ENCODE results near the gene CXorf65. TPM values are rescaled to one million over a fixed set of nuclear protein-coding genes. Genes with fewer than 3 reads are reported as not detected.

Gene CXorf65
- total RNA-seq, 4 donors from 2014 or later, result not detected

DNA sequence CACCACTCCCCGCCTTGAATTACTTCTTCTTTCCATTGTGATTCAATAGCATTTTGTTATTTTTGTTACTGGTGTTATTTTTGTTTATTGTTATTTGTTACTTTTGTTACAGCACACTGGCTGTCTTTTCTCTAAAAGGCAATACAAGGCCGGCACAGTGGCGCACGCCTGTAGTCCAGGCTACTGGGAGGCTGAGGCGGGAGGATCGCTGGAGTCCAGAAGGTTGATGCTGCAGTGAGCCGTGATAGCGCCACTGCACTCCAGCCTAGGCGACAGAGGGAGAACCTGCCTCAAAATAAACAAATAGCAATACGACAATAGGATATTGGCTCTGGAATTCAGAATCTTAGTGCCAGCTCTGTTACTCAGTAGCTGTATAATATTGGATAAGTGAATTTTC lies 10.8 kb upstream of the CXorf65 start:
- Histone ChIP-seq H3K27me3 (no peaks in the 10 kb centered on the region), H3K9me3 (no peaks in the 10 kb centered on the region), H3K36me3 (peaks cover 9 to 10% of the 10 kb centered on the region in 2 donors), H3K4me1 (peaks cover 5 to 7% of the 10 kb centered on the region in 2 donors), H3K27ac (no peak overlapping the region), H3K4me3 (replicated peaks in 1 of 3) (no peak overlapping the region)
- 81 to 83% methylated on average over 10 of the region's 10 CpGs for whole genome bisulfite sequencing, 2 donors
- TF ChIP-seq, protein P1, sequence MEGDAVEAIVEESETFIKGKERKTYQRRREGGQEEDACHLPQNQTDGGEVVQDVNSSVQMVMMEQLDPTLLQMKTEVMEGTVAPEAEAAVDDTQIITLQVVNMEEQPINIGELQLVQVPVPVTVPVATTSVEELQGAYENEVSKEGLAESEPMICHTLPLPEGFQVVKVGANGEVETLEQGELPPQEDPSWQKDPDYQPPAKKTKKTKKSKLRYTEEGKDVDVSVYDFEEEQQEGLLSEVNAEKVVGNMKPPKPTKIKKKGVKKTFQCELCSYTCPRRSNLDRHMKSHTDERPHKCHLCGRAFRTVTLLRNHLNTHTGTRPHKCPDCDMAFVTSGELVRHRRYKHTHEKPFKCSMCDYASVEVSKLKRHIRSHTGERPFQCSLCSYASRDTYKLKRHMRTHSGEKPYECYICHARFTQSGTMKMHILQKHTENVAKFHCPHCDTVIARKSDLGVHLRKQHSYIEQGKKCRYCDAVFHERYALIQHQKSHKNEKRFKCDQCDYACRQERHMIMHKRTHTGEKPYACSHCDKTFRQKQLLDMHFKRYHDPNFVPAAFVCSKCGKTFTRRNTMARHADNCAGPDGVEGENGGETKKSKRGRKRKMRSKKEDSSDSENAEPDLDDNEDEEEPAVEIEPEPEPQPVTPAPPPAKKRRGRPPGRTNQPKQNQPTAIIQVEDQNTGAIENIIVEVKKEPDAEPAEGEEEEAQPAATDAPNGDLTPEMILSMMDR (IDR thresholded peaks at IDR 0.05), result no peak
- no peak for TF ChIP-seq POLR2A (IDR thresholded peaks at IDR 0.05)
- intact Hi-C loops (cut with DNase I), result no loop called here
- no peak for DNase-seq

DNA sequence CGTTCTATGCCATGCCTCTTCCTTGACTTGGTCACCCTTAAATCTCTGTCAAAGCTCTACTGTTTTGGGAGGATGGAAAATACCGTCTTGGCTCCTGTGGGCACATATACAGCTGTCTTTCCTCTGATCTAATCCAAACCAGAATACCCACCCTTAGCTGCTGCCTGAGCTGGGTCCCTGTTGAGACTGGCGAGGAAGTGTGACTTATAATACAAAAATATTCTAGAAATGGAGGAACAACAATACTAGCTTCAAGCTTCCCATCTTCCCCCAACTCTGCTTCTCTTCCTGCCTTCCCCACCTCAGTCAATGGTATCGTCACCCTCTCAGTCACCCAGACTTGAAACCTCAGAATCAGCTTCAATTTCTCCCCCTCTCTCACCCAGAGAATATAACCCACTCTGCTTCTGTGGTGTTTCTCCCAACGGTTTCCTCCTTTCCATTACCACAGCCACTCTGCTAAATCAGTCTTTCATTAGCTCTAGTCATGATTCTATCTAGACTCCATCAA lies 5.4 kb upstream of the CXorf65 start:
- Histone ChIP-seq H3K4me1 (no peaks in the 10 kb centered on the region), H3K27me3 (no peaks in the 10 kb centered on the region), H3K9me3 (no peaks in the 10 kb centered on the region), H3K27ac (no peak overlapping the region), H3K4me3 (replicated peaks in 1 of 3) (no peak overlapping the region), H3K36me3 (no peaks in the 10 kb centered on the region)
- 70 to 85% methylated on average over 5 of the region's 5 CpGs for WGBS, 2 donors
- intact Hi-C loops (cut with DNase I), result no loop called here
- TF ChIP-seq, protein P1 (IDR thresholded peaks at IDR 0.05), result no peak
- no peak for TF ChIP-seq POLR2A (IDR thresholded peaks at IDR 0.05)
- DNase-seq, result no peak

DNA sequence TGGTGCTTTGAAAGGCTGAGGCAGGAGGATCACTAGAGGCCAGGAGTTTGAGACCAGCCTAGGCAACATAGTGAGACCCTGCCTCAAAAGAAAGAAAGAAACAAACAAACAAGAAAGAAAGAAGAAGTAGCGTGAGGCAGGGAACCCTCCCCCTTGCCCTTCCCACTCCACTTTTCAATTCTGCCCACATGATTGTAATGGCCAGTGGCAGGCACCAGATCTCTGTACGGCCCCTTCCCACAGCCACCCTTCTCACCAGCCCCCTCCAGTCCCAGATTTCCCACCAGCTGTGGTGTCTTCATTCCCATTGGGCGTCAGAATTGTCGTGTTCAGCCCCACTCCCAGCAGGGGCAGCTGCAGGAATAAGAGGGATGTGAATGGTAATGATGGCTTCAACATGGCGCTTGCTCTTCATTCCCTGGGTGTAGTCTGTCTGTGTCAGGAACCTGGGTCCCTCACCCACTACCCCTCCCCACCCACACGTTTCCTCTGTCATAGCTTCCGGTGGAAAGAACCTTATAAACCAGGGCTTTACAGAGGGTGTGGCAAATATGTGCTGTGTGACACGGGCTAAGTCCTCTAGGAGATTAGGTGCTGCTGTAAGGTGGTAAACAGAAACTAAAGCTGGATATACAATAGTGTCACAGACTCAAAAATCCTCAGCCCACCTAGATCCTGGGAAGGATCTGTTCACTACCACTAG lies 4.8 kb upstream of the CXorf65 start, which contains the start of gene IL2RG:
Gene IL2RG (minus strand): TSS at position 437 of the 703 bp plus-strand sequence. CDS start 38 bp downstream, at position 399.
- H3K27me3 ChIP-seq, result no peaks in the 10 kb centered on the region
- H3K36me3 ChIP-seq, result no peaks in the 10 kb centered on the region
- intact Hi-C loops (cut with DNase I), result no loop called here
- 58 to 67% methylated on average over 7 to 8 of the region's 8 CpGs for WGBS, 2 donors
- no peak within 1 kb of the TSS for H3K27ac ChIP-seq
- no peak within 1 kb of the TSS for H3K4me3 ChIP-seq (replicated peaks in 1 of 3)
- H3K9me3 ChIP-seq, result no peaks in the 10 kb centered on the region
- DNase-seq, result peak in 1 of 2 donors; percentile 10
- TF ChIP-seq POLR2A (IDR thresholded peaks at IDR 0.05), result no peak
- TF ChIP-seq, protein P1 (IDR thresholded peaks at IDR 0.05), result no peak
- H3K4me1 ChIP-seq, result no peaks in the 10 kb centered on the region

DNA sequence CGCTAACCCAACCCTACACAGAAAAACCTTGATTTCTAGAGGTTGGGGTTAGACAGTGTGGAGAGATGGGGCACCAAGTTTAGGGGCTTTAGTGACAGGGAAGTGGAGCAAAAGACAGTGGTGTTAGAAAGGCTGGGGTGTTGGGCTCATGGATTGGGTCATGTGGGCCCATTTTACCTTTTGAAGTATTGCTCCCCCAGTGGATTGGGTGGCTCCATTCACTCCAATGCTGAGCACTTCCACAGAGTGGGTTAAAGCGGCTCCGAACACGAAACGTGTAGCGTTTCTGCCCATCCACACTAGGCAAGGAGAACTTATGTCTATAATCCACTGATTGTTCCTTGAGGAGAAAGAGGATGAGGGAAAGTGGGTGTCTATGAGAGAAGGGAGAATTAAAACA lies 2.5 kb upstream of the CXorf65 start:
- no peak overlapping the region for H3K27ac ChIP-seq
- intact Hi-C loops (cut with DNase I), result no loop called here
- H3K36me3 ChIP-seq, result no peaks in the 10 kb centered on the region
- H3K4me1 ChIP-seq, result no peaks in the 10 kb centered on the region
- WGBS, 2 donors, result 92 to 98% methylated on average over 6 of the region's 6 CpGs
- no peaks in the 10 kb centered on the region for H3K27me3 ChIP-seq
- no peaks in the 10 kb centered on the region for H3K9me3 ChIP-seq
- no peak for DNase-seq
- TF ChIP-seq POLR2A (IDR thresholded peaks at IDR 0.05), result no peak
- TF ChIP-seq, protein P1 (IDR thresholded peaks at IDR 0.05), result no peak
- H3K4me3 ChIP-seq (replicated peaks in 1 of 3), result no peak overlapping the region

DNA sequence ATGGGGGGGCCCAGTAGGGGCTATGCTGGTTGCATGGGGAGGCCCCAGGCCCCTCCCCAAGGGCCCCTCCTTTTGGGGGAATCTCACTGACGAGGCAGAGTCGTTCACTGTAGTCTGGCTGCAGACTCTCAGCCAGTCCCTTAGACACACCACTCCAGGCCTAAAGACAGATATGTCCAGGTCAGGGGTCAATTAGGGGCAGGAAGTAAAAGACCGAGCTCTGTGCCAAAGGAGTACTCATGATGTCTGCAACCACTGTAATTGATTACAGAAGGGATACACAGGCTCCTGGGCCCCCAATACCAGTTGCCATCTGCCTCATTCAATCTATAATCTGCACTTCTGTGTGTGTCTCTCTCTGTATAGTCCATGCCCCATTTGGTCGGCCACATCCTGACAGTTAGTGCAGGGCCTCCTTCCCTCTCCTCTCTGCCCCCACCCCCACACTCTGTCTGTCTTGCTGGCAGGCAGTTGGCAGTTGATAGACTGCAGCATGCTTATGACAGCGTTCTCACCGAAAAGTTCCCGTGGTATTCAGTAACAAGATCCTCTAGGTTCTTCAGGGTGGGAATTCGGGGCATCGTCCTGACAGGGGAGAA lies 1.3 kb upstream of the CXorf65 start:
- Histone ChIP-seq H3K9me3 (no peaks in the 10 kb centered on the region), H3K4me1 (no peaks in the 10 kb centered on the region), H3K36me3 (no peaks in the 10 kb centered on the region), H3K4me3 (replicated peaks in 1 of 3) (no peak overlapping the region), H3K27ac (no peak overlapping the region), H3K27me3 (no peaks in the 10 kb centered on the region)
- no peak for DNase-seq
- TF ChIP-seq, protein P1 (IDR thresholded peaks at IDR 0.05), result no peak
- TF ChIP-seq POLR2A (IDR thresholded peaks at IDR 0.05), result no peak
- intact Hi-C loops (cut with DNase I), result no loop called here
- 43 to 55% methylated on average over 6 to 8 of the region's 9 CpGs for WGBS, 2 donors
